HG02852 (cell line): ENCODE results near the gene NID1.
"Not testable (repeated sequence)": the region's sequence is repeated elsewhere in the genome, so short reads cannot be mapped to it uniquely, and the experiment has no call there.

Experiments used
- ATAC-seq: cut with Tn5 transposase; IDR thresholded peaks from one replicate; pipeline ENCODE4 v1.9.1; 2021; ENCODE audit warnings: mild to moderate bottlenecking, moderate library complexity; ENCODE audit not compliant: unreplicated experiment

NID1 gene

DNA sequence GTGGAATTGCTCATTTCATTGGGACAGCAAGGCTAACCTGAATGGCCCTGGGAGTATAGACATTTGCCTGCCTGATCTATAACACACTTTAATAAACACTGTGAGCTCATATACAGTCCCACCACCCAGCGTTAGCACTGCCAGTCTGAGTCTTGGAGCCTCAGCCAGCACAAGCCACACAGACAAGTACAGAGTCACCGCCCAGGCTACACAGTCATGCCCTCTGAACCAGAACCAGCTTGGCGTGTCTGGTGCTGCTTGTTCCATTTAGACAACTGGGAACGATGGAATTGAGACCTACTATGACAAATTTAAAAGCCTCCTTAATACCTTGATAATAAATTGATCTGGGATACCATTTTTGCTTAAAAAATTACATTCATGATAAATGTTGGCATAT is 31.6 kb downstream of the NID1 start:
- ATAC-seq, result no peak

DNA sequence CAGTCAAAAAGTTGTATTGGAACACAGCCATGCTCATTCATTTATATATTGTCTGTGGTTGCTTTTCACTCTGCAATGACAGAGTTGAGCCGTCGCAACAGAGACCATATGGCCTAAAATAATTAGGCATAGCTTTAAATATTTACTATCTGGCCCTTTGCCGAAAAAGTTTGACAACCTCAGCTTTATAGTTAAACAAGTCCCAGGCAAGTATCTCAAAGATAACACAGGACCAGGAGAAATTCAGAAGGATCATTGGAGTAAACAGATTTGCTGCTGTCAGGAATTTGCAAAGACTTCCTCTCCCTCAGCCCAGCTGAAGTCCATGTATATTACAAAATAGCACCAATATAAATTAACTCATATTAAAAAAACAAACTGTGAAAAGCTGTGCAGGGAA is 34.4 kb downstream of the NID1 start:
- ATAC-seq, result no peak

DNA sequence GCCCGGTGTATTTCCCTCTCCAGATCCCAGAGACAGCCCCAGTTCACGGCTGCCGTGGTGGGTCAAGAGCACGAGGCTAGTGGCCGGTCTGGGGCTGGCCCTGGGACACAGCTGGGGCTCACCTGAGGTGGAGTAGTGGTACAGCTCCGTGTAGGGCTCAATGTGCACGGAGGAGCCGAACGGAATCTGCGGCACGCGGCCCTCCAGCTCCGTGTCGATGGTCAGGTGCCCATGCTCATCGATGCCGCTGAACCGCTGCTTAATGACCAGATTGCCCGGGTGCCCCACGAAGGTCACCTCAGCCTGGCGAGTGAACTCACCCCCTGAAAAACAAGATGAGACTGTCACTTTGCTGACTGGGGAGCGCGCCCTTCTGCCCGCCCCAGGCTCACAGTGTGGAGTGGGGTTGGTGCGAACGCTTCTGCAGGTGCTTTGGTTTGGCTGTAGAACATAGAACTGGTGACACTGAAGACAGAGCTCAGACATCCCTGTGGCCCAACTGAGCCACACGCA is 35.4 kb downstream of the NID1 start:
- ATAC-seq, result no peak

DNA sequence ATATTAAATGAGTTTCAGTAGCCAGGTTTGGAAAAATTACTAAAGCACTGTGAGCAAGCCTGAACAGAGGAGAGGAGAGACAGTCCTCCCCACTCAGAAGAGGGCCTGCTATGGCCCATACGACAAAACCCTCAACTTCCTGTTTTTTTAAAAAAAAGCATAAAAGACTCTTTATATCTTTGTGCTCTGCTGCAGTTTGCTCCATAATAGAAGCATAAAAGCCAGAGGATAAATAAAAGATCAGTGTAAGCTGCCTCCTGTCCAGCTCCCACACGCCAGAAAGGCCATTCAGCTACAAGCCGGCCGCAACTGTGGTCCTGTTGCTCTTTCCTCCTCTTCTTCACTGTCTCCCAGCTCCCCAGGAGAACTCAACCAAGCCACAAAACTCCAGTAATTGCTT is 37.8 kb downstream of the NID1 start:
- ATAC-seq, result no peak

DNA sequence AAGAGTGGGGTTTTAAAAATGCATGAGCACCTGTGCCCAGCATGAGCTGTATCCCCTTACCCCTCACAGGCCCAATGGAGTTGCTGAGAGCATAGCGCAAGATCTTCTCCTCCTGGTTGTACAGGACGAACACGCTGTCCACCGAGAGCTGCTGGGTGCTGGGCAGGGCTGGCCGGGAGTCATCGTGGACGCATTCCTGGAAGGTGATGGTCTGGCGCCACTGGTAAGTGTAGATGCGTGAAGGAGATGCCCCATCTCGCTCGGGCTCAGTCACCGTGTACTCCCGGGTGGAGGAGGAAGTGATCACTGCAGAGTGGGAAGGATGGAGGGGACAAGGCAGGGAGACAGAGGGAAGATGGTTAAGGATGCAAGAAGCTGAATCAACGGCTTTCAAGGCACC is 39.1 kb downstream of the NID1 start:
- ATAC-seq, result no peak

DNA sequence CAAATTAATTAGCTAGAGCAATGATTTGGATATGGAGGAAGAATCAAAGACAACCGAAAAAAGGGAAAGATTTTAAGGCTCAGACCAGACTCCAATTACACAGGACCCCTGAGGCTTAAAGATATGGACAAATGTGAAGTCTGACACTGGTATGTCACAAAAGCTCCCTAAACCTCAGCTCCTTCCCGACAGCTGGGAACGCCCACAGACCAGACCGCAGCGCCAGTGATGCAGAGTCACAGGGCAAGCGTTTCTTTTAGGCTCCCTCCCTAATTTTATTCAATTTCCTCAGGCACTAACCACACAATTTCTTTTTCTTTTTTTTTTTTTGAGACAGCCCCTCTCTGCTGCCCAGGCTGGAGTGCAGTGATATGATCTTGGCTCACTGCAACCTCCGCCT is 40.2 kb downstream of the NID1 start:
- ATAC-seq, result no peak

DNA sequence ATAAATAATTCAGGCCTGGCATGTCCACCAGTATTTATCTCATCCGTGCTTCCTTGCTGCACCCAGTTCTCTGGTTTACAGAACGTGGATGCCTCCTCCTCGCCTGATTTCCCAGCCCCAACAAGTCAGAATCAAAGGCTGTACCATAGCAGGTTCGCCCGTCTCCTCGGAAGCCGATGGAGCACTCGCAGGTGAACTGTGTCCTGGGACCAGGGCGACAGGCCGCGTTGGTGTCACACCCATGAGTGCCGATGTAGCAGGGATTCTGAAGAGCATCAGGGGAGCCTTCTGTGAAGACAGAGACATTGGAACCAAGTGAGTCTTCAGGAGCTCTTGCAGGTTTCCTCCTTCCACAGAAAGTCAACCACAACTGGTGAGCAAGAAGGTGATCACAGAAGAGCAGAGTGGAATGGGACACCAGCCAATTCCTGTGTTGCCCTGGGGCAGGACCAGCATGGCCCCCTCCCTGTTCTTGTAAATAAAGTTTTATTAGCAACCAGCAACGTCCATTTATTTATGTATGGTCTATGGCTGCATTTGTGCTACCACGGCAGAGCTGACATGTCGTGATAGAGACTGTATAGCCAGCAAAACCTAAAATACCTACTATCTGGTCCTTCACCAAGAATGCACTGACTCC is 40.8 kb downstream of the NID1 start:
- no peak for ATAC-seq

DNA sequence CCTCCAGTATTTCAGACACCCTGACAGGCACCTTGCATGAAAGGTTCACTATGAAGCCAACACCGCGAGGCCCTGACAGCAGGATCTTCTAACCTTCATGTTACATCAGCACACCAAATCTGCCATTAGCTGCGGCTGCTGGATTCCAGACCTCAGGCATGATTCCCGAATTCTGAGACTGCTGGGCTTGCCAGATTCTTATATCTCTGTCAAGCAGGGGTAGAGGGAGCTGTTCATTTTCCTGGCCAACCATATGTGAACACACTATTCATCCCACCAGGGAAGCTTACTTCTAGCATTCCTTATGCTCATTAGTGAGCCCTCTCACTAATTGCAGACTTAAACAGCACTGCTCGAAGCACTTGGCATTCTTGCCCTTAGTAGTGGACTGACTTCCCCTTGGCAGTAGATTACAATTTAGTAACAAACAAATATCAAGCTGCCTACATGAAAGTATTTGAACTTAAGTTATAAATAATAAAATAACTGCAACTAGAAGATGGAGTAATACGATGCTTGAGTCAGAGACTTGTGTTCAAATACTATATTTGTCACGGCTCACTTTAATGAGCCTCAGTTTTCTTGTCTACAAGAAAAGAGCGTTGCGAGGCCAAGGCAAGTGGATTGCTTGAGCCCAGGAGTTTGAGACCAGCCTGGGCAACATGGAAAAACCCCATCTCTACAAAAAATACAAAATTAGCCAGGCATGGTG is 43.3 kb downstream of the NID1 start:
- ATAC-seq, result no peak

DNA sequence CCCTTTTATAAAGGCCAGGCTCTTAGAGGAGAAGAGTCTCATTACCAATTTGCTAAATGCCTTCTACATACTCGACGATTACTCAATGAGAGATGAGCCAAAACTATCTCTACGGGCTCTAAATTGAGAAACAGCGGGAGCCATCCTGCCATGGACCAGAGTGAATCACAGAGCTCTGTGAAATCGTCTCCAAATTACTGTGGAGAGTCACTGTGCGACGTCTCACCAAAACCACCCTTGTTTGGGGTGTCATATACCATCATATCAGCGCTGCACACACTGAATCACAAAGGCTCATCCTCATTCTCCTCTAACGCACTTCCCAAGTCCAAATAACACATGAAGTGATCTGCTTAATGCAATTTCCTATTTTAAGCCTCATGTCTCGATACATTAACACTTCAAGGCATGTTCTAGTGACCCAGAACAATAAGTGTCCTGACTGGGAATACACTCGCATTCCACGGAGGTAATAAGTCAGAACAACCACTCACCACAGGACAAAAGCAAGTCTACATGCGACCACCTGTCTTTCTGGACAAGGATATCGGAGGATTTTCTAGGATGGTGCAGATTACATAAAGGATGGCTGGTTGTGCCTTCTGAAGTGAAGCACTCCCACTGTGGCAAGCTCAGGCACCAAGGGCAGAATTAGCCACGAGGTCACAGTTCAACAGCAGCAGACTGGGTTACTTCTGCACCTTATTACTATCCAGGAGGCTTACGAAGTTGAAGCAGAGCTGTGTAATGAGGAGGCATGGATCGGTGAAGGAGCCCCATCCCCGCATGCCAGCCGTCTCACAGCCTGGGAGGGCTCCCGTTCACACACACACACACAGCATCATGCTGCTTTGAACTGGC is 44.3 kb downstream of the NID1 start:
- no peak for ATAC-seq

DNA sequence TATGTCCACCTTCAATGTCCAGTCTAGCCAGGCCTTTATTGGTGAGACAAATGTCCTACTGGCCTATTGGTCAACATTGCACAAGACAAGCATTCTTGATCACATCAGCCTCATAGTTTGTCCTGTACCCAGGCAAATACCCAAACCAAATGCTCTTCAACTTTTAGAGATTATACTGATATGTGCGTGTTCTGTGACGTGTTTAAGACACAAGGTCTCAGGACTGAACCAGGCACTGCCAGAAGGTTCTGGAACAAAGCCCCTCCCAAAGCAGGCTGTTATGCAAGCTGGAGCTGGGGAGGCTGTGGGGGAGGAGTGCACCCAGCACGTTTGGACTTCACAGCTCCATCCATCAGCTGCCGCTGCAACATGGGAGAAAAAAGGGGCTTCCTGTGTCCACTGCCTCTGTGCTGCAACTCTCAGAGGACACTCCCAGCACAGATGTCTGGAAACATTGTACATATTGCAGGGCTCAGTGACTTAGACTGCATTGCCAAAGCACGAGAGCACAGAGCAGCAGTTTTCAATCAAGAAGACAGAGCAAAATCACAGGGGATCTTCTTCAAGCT is 45.9 kb downstream of the NID1 start:
- no peak for ATAC-seq

DNA sequence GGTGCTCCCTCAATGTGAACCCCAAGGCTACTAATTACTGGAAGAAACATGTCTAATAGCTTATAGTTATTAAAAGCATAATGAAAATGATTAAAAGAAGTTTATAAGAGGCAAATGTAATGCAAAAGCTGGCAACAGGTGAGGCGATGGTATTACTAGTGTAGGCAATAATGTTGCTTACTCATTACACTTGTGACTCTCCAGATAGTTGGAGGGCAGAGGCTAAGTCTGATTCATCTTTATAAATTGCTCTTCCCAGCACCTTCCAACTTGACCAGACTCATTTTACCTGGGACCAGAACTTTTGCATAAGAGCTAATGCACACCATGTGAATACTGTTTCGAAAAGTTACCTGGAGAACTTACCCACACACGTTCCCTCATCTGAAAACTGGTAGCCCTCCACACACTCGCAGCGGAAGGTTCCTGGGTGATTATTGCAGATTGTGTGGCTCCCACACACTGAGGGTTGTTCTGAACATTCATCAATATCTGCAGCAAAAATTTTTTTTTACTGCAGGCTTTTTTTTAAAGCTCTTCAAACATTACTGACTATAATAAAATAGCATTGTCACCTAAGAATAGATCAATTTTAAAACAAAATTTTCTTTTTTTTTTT is 48.0 kb downstream of the NID1 start:
- no peak for ATAC-seq

DNA sequence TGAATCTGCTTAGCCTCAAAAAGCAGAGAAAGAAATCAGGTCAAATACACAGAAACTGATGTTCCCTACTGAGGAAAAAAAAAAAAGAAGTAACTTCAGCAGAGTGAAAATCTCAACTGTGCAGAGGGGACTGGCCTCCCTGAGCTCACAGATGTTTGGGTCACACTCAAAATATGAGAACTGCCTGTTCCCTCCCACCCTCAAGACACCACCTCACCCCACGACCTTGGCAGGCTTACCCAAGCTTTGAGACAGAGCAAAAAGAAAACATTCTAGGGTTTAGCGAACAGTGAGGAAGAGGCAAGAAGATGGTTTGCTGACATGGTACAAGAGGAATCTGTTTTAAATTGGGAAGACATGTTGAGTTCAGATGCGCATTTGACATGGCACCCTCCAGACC is 48.8 kb downstream of the NID1 start:
- ATAC-seq, result no peak

DNA sequence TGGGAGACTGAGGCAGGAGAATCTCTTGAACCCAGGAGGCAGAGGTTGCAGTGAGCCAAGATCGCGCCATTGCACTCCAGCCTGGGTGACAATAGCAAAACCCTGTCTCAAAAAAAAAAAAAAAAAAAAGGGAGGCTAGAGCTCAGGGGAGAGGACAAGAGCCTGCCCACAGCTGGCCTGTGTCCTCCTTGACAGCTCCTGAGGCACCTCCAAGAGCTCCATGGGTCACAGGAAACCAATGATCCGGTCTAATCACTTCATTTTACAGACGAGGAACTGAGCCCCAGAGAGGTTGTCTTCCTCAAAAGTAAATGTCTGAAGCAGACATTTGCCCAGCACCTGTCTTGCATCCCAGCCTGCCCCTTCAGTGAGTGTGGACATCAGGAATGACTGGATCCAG is 49.4 kb downstream of the NID1 start:
- ATAC-seq, result no peak

DNA sequence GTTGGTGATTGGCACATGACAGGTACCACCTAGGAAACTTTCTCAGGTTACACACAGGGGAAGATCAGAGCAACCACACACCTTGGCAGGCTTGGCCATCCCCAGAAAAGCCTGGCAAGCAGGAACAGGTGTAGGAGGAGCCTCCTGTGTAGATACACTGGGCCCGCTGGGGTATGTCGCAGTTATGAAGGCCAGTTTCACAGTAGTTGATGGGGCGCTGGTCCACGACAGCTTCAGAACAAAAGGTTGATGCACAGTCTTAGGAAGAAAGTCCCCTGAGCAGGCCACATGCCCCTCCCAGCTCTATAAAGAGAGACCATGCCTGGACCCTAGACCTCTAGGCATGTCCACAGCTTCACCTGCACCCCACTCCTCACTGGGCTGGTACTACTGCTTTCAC is 51.6 kb downstream of the NID1 start:
- no peak for ATAC-seq

DNA sequence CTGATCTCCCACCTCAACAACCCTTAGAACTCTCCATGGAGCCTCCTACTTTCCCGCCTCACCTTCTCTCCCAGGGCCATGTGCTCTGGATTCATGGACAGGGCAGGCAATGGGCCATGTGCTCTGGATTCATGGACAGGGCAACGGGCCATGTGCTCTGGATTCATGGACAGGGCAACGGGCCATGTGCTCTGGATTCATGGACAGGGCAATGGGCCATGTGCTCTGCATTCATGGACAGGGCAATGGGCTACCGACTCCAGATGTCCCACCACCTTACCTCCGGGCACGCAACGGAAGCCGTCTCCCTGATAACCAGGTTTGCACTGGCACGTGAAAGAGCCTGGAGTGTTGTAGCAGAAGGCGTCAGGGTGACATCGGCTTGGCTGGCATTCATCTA is 53.2 kb downstream of the NID1 start:
- no peak for ATAC-seq

DNA sequence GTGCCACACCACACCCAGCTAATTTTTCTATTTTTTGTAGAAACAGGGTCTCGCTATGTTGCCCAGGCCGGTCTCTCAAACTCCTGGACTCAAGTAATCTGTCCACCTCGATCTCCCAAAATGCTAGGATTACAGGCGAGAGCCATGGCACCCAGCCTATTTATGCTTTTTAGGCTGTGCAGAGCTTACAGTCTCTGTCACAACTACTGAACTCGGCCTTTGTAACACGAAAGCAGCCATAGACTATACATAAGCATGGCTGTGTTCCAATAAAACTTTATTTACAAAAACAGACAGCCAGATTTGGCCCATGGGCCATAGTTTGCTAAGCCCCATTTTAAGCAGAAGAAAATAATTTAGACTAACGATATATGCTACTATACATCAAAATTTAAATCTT is 54.4 kb downstream of the NID1 start:
- ATAC-seq, result no peak

DNA sequence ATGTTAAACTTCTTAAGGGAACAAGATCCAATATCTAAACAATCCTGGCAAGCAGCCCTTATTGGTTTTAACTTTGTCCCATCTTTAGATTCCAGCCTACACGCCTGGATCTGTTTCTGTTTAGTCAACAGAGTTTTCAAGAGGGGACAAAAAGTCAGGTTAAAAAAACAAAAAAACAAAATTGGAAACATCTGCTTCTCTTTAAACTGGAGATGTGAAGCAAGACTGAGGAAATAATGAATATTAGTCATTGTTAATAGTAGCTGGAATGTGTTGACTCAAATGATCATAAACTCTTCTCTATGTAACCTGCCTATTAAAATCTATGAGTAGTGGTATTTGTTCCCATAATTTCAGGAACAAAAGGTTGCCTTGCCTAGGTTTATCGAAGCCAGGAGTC is 55.0 kb downstream of the NID1 start:
- no peak for ATAC-seq

DNA sequence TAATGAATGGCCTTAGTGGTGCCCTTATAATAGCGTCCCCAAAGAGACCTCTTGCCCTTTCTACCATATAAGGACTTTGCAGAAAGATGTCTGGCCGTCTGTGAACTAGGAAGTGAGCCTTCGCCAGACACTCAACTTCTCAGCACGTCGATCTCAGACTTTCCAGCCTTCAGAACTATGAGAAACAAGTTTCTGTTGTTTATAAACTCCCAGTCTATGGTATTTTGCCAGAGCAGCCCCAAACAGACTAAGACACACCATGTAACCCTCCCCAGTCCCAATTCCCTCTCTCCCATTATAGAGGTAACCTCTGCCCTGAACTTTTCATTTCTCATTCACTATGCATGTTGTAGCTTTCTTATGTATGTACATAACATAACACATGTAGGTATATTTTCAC is 55.7 kb downstream of the NID1 start:
- ATAC-seq, result no peak

DNA sequence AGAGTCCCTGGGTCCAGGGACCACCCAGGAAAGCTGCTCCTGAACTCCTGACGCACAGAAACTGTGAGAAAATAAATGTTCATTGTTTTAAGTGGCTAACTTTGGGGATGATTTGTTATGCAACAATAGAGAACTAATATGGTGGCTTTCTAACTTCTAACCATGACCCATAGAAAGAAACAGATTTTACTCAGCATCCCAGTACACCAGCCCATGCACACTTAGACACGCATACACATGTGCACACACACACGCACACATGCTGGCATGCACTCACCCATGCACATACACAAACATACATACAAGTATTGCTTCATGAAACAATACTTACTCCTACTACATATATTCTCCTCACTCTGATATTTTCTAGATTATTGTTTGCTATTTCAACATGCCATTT is 57.1 kb downstream of the NID1 start:
- no peak for ATAC-seq

DNA sequence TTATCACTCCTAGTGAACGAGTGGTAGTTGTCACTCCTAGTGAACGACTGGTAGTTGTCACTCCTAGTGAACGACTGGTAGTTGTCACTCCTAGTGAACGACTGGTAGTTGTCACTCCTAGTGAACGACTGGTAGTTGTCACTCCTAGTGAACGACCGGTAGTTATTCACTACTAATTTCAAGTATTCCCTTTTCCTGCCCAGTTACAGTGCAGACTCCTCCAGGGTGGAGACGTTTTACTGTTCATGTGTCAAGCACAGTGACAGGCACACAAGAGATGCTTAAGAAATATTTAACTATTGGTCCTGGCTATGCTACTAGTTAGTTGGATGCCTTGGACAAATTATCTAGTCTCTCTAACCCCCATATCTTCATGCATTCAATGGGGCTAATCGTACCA is 61.8 kb downstream of the NID1 start:
- ATAC-seq, result not testable (repeated sequence)

DNA sequence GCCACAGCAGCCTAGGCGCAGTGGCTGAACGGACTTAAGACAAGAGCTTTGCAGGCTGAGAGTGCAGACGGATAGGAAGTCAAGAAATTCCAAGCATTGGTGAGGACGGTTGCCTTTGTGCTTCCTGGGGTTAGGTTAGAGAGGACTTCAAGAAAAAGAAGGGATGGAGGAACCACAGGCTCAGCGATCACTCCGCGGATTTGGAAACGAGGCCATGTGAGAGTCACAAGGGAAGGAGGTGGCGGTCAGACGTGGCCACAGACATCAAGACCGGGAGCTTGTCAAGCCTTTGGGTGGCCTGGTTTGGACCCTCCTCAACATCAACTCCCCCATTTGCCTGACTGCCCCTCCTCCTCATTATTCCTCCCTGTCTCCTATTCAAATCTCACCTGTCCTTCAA is 62.3 kb downstream of the NID1 start:
- no peak for ATAC-seq
